CD14-positive monocyte (primary cell): ENCODE measurements around the gene COG2. TPM values are rescaled to one million over a fixed set of nuclear protein-coding genes. Genes with fewer than 3 reads are reported as not detected.
A peak's percentile ranks its signal among the peaks of the same experiment; 100 is the strongest.

Experiments
- DNase-seq, 3 donors: peaks; one replicate each; pipeline ENCODE4 v3.0.0-alpha.2; 2011 to 2022
- H2AFZ ChIP-seq: 2 replicates; pipeline ENCODE4 v1.6.0; 2012; ENCODE audit warnings: mild to moderate bottlenecking, low read depth, low read length, inconsistent platforms; ENCODE audit not compliant: insufficient read depth, poor library complexity, severe bottlenecking
- H3K27ac ChIP-seq, 2 donors: 1 replicate in 1 of 2; 2 replicates in 1 of 2; pipeline ENCODE4 v1.5.1; 2012 to 2013; ENCODE audit warnings: low read length in 2 of 2, control low read depth in 1 of 2, inconsistent platforms in 1 of 2, low read depth in 1 of 2, mild to moderate bottlenecking in 1 of 2
- H3K27me3 ChIP-seq, 2 donors: one replicate each; pipeline versions ENCODE4 v1.6.0 to v1.6.1; 2011 to 2013; ENCODE audit warnings: low read length in 2 of 2; ENCODE audit not compliant: control insufficient read depth in 2 of 2, insufficient read depth in 2 of 2
- H3K36me3 ChIP-seq, 2 donors: replicated peaks in 1 of 2; 1 replicate in 1 of 2; 2 replicates in 1 of 2; pipeline versions ENCODE4 v1.5.1 to v1.6.1; 2012 to 2013; ENCODE audit warnings: low read length in 2 of 2, control low read depth in 1 of 2, inconsistent platforms in 1 of 2, mild to moderate bottlenecking in 1 of 2; ENCODE audit not compliant: insufficient read depth in 2 of 2, control insufficient read depth in 1 of 2
- H3K4me1 ChIP-seq, 2 donors: 1 replicate in 1 of 2; 2 replicates in 1 of 2; pipeline versions ENCODE4 v1.5.1 to v1.6.1; 2012 to 2013; ENCODE audit warnings: low read length in 2 of 2, control low read depth in 1 of 2, inconsistent platforms in 1 of 2, mild to moderate bottlenecking in 1 of 2, moderate library complexity in 1 of 2; ENCODE audit not compliant: insufficient read depth in 2 of 2, control insufficient read depth in 1 of 2
- H3K4me2 ChIP-seq: replicated peaks from 2 replicates; pipeline ENCODE3; 2012; ENCODE audit warnings: low read length, moderate library complexity, mild to moderate bottlenecking; ENCODE audit not compliant: poor library complexity, severe bottlenecking; ENCODE audit errors: extremely low read depth
- H3K4me3 ChIP-seq, 3 experiments: fragments of 200-600 bp in 1 of 3; sonication (generic) in 1 of 3; replicated peaks in 1 of 3; 1 replicate in 2 of 3; 2 replicates in 1 of 3; pipeline ENCODE4 v1.5.1; 2011 to 2013; ENCODE audit warnings: low read length in 3 of 3, mild to moderate bottlenecking in 3 of 3, control low read depth in 2 of 3, low read depth in 2 of 3, inconsistent platforms in 1 of 3, moderate library complexity in 1 of 3
- H3K79me2 ChIP-seq: 2 replicates; pipeline ENCODE4 v1.6.0; 2012; ENCODE audit warnings: mild to moderate bottlenecking, control low read depth, inconsistent platforms, low read length, moderate library complexity; ENCODE audit not compliant: insufficient read depth
- H3K9ac ChIP-seq: 2 replicates; pipeline ENCODE4 v1.6.0; 2017; ENCODE audit warnings: low read length, mild to moderate bottlenecking; ENCODE audit not compliant: insufficient read depth, poor library complexity, severe bottlenecking
- H3K9me3 ChIP-seq, 2 donors: replicated peaks in 1 of 2; 1 replicate in 1 of 2; 2 replicates in 1 of 2; pipeline versions ENCODE4 v1.5.1 to v1.6.1; 2012 to 2013; ENCODE audit warnings: low read length in 2 of 2, control low read depth in 1 of 2; ENCODE audit not compliant: control insufficient read depth in 1 of 2, insufficient read depth in 1 of 2
- H4K20me1 ChIP-seq: 2 replicates; pipeline ENCODE4 v1.6.0; 2012; ENCODE audit warnings: mild to moderate bottlenecking, low read length, control low read depth, moderate library complexity; ENCODE audit not compliant: insufficient read depth
- H3K27ac Mint-ChIP-seq, 7 donors: one replicate each; pipeline ENCODE4 v1.8.0; 2020; ENCODE audit warnings: mild to moderate bottlenecking in 7 of 7, mixed read lengths in 7 of 7, moderate library complexity in 6 of 7, inconsistent platforms in 2 of 7
- H3K27me3 Mint-ChIP-seq, 3 donors: one replicate each; pipeline ENCODE4 v1.8.0; 2021 to 2022; ENCODE audit warnings: low read depth in 3 of 3, mild to moderate bottlenecking in 3 of 3, mixed read lengths in 3 of 3, moderate library complexity in 3 of 3, inconsistent platforms in 1 of 3
- H3K36me3 Mint-ChIP-seq, 2 donors: one replicate each; pipeline ENCODE4 v1.8.0; 2020; ENCODE audit warnings: mixed read lengths in 2 of 2, inconsistent platforms in 1 of 2, mild to moderate bottlenecking in 1 of 2
- H3K4me1 Mint-ChIP-seq: one replicate; pipeline ENCODE4 v1.8.0; 2020; ENCODE audit warnings: mild to moderate bottlenecking, mixed read lengths
- H3K4me3 Mint-ChIP-seq, 2 donors: one replicate each; pipeline ENCODE4 v1.8.0; 2020; ENCODE audit warnings: mild to moderate bottlenecking in 2 of 2, mixed read lengths in 2 of 2, moderate library complexity in 1 of 2
- H3K9me3 Mint-ChIP-seq, 7 donors: one replicate each; pipeline ENCODE4 v1.8.0; 2020 to 2022; ENCODE audit warnings: mixed read lengths in 7 of 7, mild to moderate bottlenecking in 6 of 7, moderate library complexity in 6 of 7, inconsistent platforms in 2 of 7
- CTCF ChIP-seq: fragments of 200-600 bp; IDR thresholded peaks from one replicate; pipeline ENCODE4 v1.8.0; 2022; ENCODE audit warnings: antibody characterized with exemption, mild to moderate bottlenecking
- WGBS: methylation state at CpG from one replicate; pipeline ENCODE4 v1.1.5; 2013; ENCODE audit warnings: missing lambda C conversion rate; ENCODE audit not compliant: insufficient coverage; 5-methylcytosine and 5-hydroxymethylcytosine counted together
- intact Hi-C, 2 donors: fragments of 100-400 bp; cut with micrococcal nuclease; formaldehyde crosslinking; loops; one replicate each; pipeline versions ENCODE4 v1.15.0 to v1.15.1; 2023
- polyA plus RNA-seq, 3 donors: library from polyadenylated mRNA; depleted of rRNA in 1 of 3; unstranded in 2 of 3; stranded (reverse) in 1 of 3; fragments of 300-500 nt in 2 of 3; fragments of >200 nt in 1 of 3; fragmentation: Illumina TruSeq in 2 of 3; gene quantifications; 1 replicate in 2 of 3; 2 replicates in 1 of 3; pipeline ENCODE4 v1.2.3, GENCODE V29; 2012 to 2021

Gene COG2
- polyA plus RNA-seq, 3 donors, result 16.7 to 30.4 (median 24.7) TPM

- H3K27me3 Mint-ChIP-seq, result no peaks in the 10 kb centered on the region
- H3K4me3 Mint-ChIP-seq, result no peak overlapping the region
- Histone ChIP-seq H3K27me3 (no peaks in the 10 kb centered on the region), H3K4me1 (no peaks in the 10 kb centered on the region), H3K9ac (no peak overlapping the region), H2AFZ (no peak overlapping the region), H3K4me2 (no peak overlapping the region), H3K27ac (no peak overlapping the region), H4K20me1 (no peaks in the 10 kb centered on the region), H3K9me3 (no peaks in the 10 kb centered on the region), H3K36me3 (peaks cover 50 to 53% of the 10 kb centered on the region in 2 donors), H3K4me3 (no peak overlapping the region), H3K79me2 (no peaks in the 10 kb centered on the region)
- H3K27ac Mint-ChIP-seq, result peak overlapping the region in 4 of 7 donors; percentile 4 to 78 (median 53)
- no peaks in the 10 kb centered on the region for H3K4me1 Mint-ChIP-seq
- no peak for TF ChIP-seq CTCF
- WGBS, result 98% methylated on average over 4 of the region's 4 CpGs
- intact Hi-C loops, result no loop called here
- DNase-seq, result no peak
- H3K36me3 Mint-ChIP-seq, result peaks cover 43 to 51% of the 10 kb centered on the region in 2 donors
- H3K9me3 Mint-ChIP-seq, result no peaks in the 10 kb centered on the region
These were observed 52.2 kb downstream of the COG2 start for GRCh38 chr1:230694464-230694863.

GRCh38 chr1:230694991-230695390, 52.7 kb downstream of the COG2 start:
- no peak overlapping the region for H3K27ac ChIP-seq
- H3K36me3 ChIP-seq, result peaks cover 44 to 47% of the 10 kb centered on the region in 2 donors
- H2AFZ ChIP-seq, result no peak overlapping the region
- DNase-seq, result no peak
- no peaks in the 10 kb centered on the region for H3K9me3 Mint-ChIP-seq
- WGBS, result 34% methylated on average over 4 of the region's 4 CpGs
- H3K27me3 ChIP-seq, result no peaks in the 10 kb centered on the region
- TF ChIP-seq CTCF, result no peak
- no peaks in the 10 kb centered on the region for H3K4me1 ChIP-seq
- H3K36me3 Mint-ChIP-seq, result peaks cover 38 to 46% of the 10 kb centered on the region in 2 donors
- no peaks in the 10 kb centered on the region for H3K9me3 ChIP-seq
- peaks cover 0 to 2% (median 0%) of the 10 kb centered on the region in 3 donors for H3K27me3 Mint-ChIP-seq
- H3K4me3 Mint-ChIP-seq, result no peak overlapping the region
- no peaks in the 10 kb centered on the region for H3K79me2 ChIP-seq
- H3K4me1 Mint-ChIP-seq, result no peaks in the 10 kb centered on the region
- intact Hi-C loops, result no loop called here
- no peak overlapping the region for H3K4me3 ChIP-seq
- H4K20me1 ChIP-seq, result no peaks in the 10 kb centered on the region
- no peak overlapping the region for H3K4me2 ChIP-seq
- peak overlapping the region in 2 of 7 donors; percentile 0 to 29 for H3K27ac Mint-ChIP-seq
- no peak overlapping the region for H3K9ac ChIP-seq
